ENCODE results near the gene KDM4E. TPM values are rescaled to one million over a fixed set of nuclear protein-coding genes. Genes with fewer than 3 reads are reported as not detected.
A peak's percentile ranks its signal among the peaks of the same experiment; 100 is the strongest.

KDM4E gene
- total RNA-seq, 2 experiments from 2014 or later, result not detected

DNA sequence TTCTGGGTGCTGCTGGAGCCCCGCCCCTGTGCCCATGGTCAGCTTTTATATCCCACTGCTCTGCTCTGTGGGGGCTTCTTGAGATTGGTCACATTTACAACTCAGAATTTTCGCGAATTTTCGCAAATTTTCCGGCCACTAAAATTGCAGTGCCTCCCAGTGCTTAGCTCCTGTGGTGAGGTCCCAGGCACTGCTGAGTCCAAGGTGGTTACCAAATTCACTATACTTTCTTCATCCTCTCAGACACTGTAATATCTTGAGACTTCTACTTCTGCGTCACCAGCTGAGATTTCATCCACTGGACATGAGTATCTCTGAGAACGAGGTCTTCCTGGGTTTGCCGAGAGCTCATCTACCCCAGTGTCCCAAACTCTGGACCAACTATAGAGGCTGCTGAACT lies 32.9 kb downstream of the KDM4E start:
- Mint-ChIP-seq H3K36me3 (ENCODE audit: low read depth) (no peaks in the 10 kb centered on the region), H3K4me1 (ENCODE audit: low read depth) (no peaks in the 10 kb centered on the region), H3K4me3 (no peak overlapping the region), H3K9me3 (no peaks in the 10 kb centered on the region), H3K27me3 (peaks cover 18% of the 10 kb centered on the region), H3K27ac (no peak overlapping the region)
- ChIA-PET CTCF (interaction anchor here (1.1 kb wide), 1 partner anchor 9 kb away, joined by 3 read pairs; no protein-coding TSS in a partner anchor), POLR2A (no interaction called here)
- TF ChIP-seq, protein P1, sequence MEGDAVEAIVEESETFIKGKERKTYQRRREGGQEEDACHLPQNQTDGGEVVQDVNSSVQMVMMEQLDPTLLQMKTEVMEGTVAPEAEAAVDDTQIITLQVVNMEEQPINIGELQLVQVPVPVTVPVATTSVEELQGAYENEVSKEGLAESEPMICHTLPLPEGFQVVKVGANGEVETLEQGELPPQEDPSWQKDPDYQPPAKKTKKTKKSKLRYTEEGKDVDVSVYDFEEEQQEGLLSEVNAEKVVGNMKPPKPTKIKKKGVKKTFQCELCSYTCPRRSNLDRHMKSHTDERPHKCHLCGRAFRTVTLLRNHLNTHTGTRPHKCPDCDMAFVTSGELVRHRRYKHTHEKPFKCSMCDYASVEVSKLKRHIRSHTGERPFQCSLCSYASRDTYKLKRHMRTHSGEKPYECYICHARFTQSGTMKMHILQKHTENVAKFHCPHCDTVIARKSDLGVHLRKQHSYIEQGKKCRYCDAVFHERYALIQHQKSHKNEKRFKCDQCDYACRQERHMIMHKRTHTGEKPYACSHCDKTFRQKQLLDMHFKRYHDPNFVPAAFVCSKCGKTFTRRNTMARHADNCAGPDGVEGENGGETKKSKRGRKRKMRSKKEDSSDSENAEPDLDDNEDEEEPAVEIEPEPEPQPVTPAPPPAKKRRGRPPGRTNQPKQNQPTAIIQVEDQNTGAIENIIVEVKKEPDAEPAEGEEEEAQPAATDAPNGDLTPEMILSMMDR (IDR thresholded peaks at IDR 0.05), result no peak
- no peak for DNase-seq
- intact Hi-C loops (cut with micrococcal nuclease), result no loop called here
- no peak for ATAC-seq

DNA sequence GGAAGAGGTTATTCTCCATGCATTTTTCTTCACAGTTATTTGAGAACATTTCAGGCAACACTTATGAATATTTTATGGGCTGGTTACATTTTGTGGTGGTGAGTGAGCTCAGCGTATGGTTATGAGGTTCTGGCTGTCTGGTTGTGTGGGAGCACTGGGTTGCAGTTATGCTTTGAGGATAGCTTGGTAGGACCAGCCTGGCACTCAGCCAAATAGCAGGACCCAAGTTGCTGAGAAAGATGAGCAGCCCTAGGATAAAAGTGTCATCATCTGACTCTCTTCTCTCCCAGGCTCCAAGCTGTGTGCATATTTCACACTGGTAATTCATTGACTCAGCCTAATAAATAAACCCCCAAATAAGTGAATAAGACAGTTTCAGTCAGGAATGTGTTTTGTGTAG lies 33.6 kb downstream of the KDM4E start:
- peaks cover 14% of the 10 kb centered on the region for H3K27me3 Mint-ChIP-seq
- H3K9me3 Mint-ChIP-seq, result no peaks in the 10 kb centered on the region
- intact Hi-C loops (cut with micrococcal nuclease), result no loop called here
- no peak for DNase-seq
- TF ChIP-seq, protein P1 (IDR thresholded peaks at IDR 0.05), result no peak
- H3K27ac Mint-ChIP-seq, result no peak overlapping the region
- H3K4me1 Mint-ChIP-seq (ENCODE audit: low read depth), result no peaks in the 10 kb centered on the region
- POLR2A ChIA-PET, result no interaction called here
- ATAC-seq, result no peak
- H3K4me3 Mint-ChIP-seq, result no peak overlapping the region
- H3K36me3 Mint-ChIP-seq (ENCODE audit: low read depth), result no peaks in the 10 kb centered on the region
- CTCF ChIA-PET, result interaction anchor here (1.1 kb wide), 1 partner anchor 9 kb away, joined by 3 read pairs; no protein-coding TSS in a partner anchor

DNA sequence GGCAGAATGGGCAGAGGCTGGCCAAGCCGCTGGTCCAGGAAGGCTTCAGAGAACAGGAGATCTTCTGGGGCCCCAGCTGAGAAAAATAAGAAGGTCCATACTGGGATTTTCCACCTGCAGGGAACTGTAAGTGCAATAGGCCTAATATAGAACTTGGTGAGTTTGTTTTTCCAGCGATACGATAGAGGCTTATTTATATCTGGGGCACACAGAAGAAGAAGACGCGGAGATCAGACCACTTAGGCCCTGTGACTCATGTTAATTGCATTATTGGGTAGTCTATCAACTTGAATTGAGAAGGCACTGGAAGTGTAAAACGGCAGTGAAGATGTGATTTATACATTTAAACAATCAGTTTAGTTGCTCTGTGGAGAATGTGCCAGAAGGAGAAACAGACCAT lies 34.0 kb downstream of the KDM4E start:
- Mint-ChIP-seq H3K4me3 (no peak overlapping the region), H3K36me3 (ENCODE audit: low read depth) (no peaks in the 10 kb centered on the region), H3K9me3 (no peaks in the 10 kb centered on the region), H3K4me1 (ENCODE audit: low read depth) (no peaks in the 10 kb centered on the region), H3K27ac (no peak overlapping the region), H3K27me3 (peaks cover 13% of the 10 kb centered on the region)
- intact Hi-C loops (cut with micrococcal nuclease), result no loop called here
- TF ChIP-seq, protein P1 (IDR thresholded peaks at IDR 0.05), result no peak
- no peak for ATAC-seq
- DNase-seq, result no peak
- POLR2A ChIA-PET, result no interaction called here
- CTCF ChIA-PET, result interaction anchor here (1.1 kb wide), 1 partner anchor 8 kb away, joined by 3 read pairs; no protein-coding TSS in a partner anchor

DNA sequence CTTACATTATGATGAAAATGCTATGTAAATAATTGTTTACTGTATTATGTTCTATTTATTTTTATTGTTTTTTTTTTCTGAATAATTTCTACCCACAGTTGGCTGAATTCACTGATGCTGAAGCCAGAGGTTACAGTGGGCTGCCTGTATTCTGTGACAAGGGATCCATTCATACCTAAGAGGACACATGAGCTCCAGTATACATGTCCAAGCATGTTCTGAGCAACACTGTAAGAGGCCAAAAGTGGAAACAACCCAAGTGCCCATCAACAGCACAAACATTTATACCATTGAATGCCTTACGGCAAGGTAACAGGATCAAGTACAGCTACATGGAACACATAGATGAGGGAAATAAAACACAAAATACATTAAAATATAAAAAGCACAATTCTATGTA lies 40.3 kb downstream of the KDM4E start:
- TF ChIP-seq, protein P1 (IDR thresholded peaks at IDR 0.05), result no peak
- Mint-ChIP-seq H3K4me3 (no peak overlapping the region), H3K27me3 (peaks cover 3% of the 10 kb centered on the region), H3K4me1 (ENCODE audit: low read depth) (peaks cover 13% of the 10 kb centered on the region), H3K9me3 (no peaks in the 10 kb centered on the region), H3K27ac (no peak overlapping the region), H3K36me3 (ENCODE audit: low read depth) (peaks cover 14% of the 10 kb centered on the region)
- ATAC-seq (no peak), DNase-seq (no peak)
- CTCF ChIA-PET, result interaction anchor here (0.6 to 3.6 kb wide), 3 partner anchors 9 to 85 kb away, joined by 3 to 24 read pairs (median 4); no protein-coding TSS in a partner anchor
- POLR2A ChIA-PET, result no interaction called here
- intact Hi-C loops (cut with micrococcal nuclease), result loop anchor here (5.0 to 10.0 kb wide), 2 partner anchors 93 to 639 kb away; partner anchors contain the start of genes CWC15 and KDM4D

DNA sequence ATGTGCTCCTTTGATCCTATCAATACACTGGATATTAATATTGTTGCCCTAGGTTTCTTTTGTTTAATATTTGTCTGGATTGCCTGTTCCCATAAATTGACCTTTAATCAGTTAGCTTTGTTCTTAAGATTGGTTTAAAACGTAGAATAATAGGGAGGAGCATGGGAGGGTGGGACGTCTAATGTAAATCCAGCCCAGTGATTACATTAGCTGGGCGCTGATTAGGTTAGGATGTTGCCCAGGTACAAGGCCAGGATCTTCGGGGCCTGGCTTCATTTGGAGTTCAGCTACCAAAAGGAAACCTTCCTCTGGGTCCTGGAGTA lies 41.6 kb downstream of the KDM4E start, which contains the start of gene SRSF8:
TSS of gene SRSF8 (plus strand) at position 204 of the 323 bp plus-strand sequence. CDS start 308 bp downstream, outside the sequence.
- CTCF ChIA-PET, result interaction anchor here (0.8 to 12.0 kb wide), 18 partner anchors 8 to 724 kb away, joined by 3 to 185 read pairs (median 4); partner anchors contain the start of genes CEP57, ENDOD1 and KDM4F
- peak within 1 kb of the TSS; percentile 98 for H3K27ac Mint-ChIP-seq
- H3K9me3 Mint-ChIP-seq, result no peaks in the 10 kb centered on the region
- H3K27me3 Mint-ChIP-seq, result no peaks in the 10 kb centered on the region
- peaks cover 22% of the 10 kb centered on the region for H3K4me1 Mint-ChIP-seq (ENCODE audit: low read depth)
- TF ChIP-seq, protein P1 (IDR thresholded peaks at IDR 0.05), result no peak
- peak within 1 kb of the TSS; percentile 100 for H3K4me3 Mint-ChIP-seq
- intact Hi-C loops (cut with micrococcal nuclease), result loop anchor here (5.0 to 10.0 kb wide), 2 partner anchors 94 to 638 kb away; partner anchors contain the start of genes CWC15 and KDM4D
- POLR2A ChIA-PET, result interaction anchor here (0.8 to 5.4 kb wide), 7 partner anchors 14 to 164 kb away, joined by 3 to 57 read pairs (median 8); partner anchors contain the start of genes ENDOD1 and SESN3
- DNase-seq (no peak), ATAC-seq (peak; percentile 18)
- H3K36me3 Mint-ChIP-seq (ENCODE audit: low read depth), result peaks cover 21% of the 10 kb centered on the region
